MCF 10A (cell line): Measurements from ENCODE around the gene RABGAP1. TPM values are rescaled to one million over a fixed set of nuclear protein-coding genes. Genes with fewer than 3 reads are reported as not detected.

Source experiments
- BruUV-seq: library from RNA; stranded (reverse); fragments of 400-500 nt; replicated peaks from 2 replicates; lab custom pipeline; 2021; lab: Mats Ljungman, UMichigan
- CTCF ChIA-PET: fragments of 300-600 bp; sonication (Branson Sonifier 250); formaldehyde crosslinking; extraction: SDS; loops from one replicate; lab custom pipeline; 2021; ENCODE audit warnings: antibody characterized with exemption, inconsistent platforms; lab: Yijun Ruan, JAX
- POLR2A ChIA-PET: fragments of 300-600, 350-650 bp; sonication (Branson Sonifier 250); formaldehyde crosslinking; extraction: SDS; loops from one replicate; lab custom pipeline; 2020; ENCODE audit warnings: antibody characterized with exemption, inconsistent platforms; lab: Yijun Ruan, JAX
- DNase-seq: peaks from one replicate; pipeline ENCODE4 v3.0.0-alpha.2; 2018; ENCODE audit not compliant: unreplicated experiment
- H3K27ac Mint-ChIP-seq: one replicate; pipeline ENCODE4 v1.8.0; 2022; ENCODE audit warnings: mild to moderate bottlenecking, low read depth, mixed read lengths; ENCODE audit not compliant: unreplicated experiment
- H3K27me3 Mint-ChIP-seq: one replicate; pipeline ENCODE4 v1.8.0; 2022; ENCODE audit warnings: mixed read lengths; ENCODE audit not compliant: insufficient read depth, unreplicated experiment
- H3K36me3 Mint-ChIP-seq: one replicate; pipeline ENCODE4 v1.8.0; 2022; ENCODE audit warnings: mild to moderate bottlenecking, moderate library complexity, mixed read lengths; ENCODE audit not compliant: insufficient read depth, unreplicated experiment
- H3K4me1 Mint-ChIP-seq: one replicate; pipeline ENCODE4 v1.8.0; 2022; ENCODE audit warnings: mixed read lengths; ENCODE audit not compliant: insufficient read depth, unreplicated experiment
- H3K4me3 Mint-ChIP-seq: one replicate; pipeline ENCODE4 v1.8.0; 2022; ENCODE audit warnings: mild to moderate bottlenecking, moderate library complexity, mixed read lengths; ENCODE audit not compliant: unreplicated experiment
- H3K9me3 Mint-ChIP-seq: one replicate; pipeline ENCODE4 v1.8.0; 2022; ENCODE audit warnings: mixed read lengths; ENCODE audit not compliant: unreplicated experiment
- CTCF ChIP-seq: fragments of 200-600 bp; IDR thresholded peaks from one replicate; pipeline ENCODE4 v1.8.0; 2022; ENCODE audit warnings: antibody characterized with exemption, mild to moderate bottlenecking; ENCODE audit not compliant: unreplicated experiment
- intact Hi-C: fragments of 100-400 bp; cut with micrococcal nuclease; formaldehyde crosslinking; loops from 2 replicates; pipeline ENCODE4 v1.14.1; 2022
- total RNA-seq: library from RNA; stranded (reverse); gene quantifications from 2 replicates; pipeline ENCODE4 v1.2.3, GENCODE V29; 2022

RABGAP1 gene
- total RNA-seq, 1 experiment from 2014 or later: 43.1 TPM

- Mint-ChIP-seq H3K27me3 (no peaks in the 10 kb centered on the region), H3K9me3 (peaks cover 7% of the 10 kb centered on the region), H3K4me3 (no peak overlapping the region), H3K27ac (no peak overlapping the region), H3K4me1 (peaks cover 24% of the 10 kb centered on the region), H3K36me3 (peaks cover 25% of the 10 kb centered on the region)
- POLR2A ChIA-PET: interaction anchor here (1.0 kb wide), 1 partner anchor 9 kb away, joined by 4 read pairs; no protein-coding TSS in a partner anchor
- intact Hi-C loops: no loop called here
- BruUV-seq: no TSS peak
- CTCF ChIA-PET: no interaction called here
- TF ChIP-seq CTCF: no peak
- no peak for DNase-seq
Measured at GRCh38 chr9:123062351-123063176, 121.7 kb downstream of the RABGAP1 start.

GRCh38 chr9:123063177-123063598, 122.4 kb downstream of the RABGAP1 start:
- H3K27ac Mint-ChIP-seq: no peak overlapping the region
- peaks cover 26% of the 10 kb centered on the region for H3K4me1 Mint-ChIP-seq
- H3K9me3 Mint-ChIP-seq: peaks cover 7% of the 10 kb centered on the region
- no peak for DNase-seq
- H3K4me3 Mint-ChIP-seq: no peak overlapping the region
- no TSS peak for BruUV-seq
- TF ChIP-seq CTCF: no peak
- CTCF ChIA-PET: interaction anchor here (0.9 kb wide), 1 partner anchor 19 kb away, joined by 4 read pairs; no protein-coding TSS in a partner anchor
- intact Hi-C loops: no loop called here
- no peaks in the 10 kb centered on the region for H3K27me3 Mint-ChIP-seq
- H3K36me3 Mint-ChIP-seq: peaks cover 27% of the 10 kb centered on the region
- POLR2A ChIA-PET: interaction anchor here (1.0 kb wide), 1 partner anchor 10 kb away, joined by 4 read pairs; no protein-coding TSS in a partner anchor

GRCh38 chr9:123063896-123064295, 123.1 kb downstream of the RABGAP1 start:
- no peak for TF ChIP-seq CTCF
- DNase-seq: no peak
- no TSS peak for BruUV-seq
- no peaks in the 10 kb centered on the region for H3K27me3 Mint-ChIP-seq
- H3K4me1 Mint-ChIP-seq: peaks cover 28% of the 10 kb centered on the region
- peaks cover 7% of the 10 kb centered on the region for H3K9me3 Mint-ChIP-seq
- intact Hi-C loops: no loop called here
- H3K36me3 Mint-ChIP-seq: peaks cover 27% of the 10 kb centered on the region
- no peak overlapping the region for H3K4me3 Mint-ChIP-seq
- H3K27ac Mint-ChIP-seq: peak overlapping the region; percentile 13
- ChIA-PET POLR2A (interaction anchor here (0.7 to 1.2 kb wide), 3 partner anchors 11 to 681 kb away, joined by 3 to 4 read pairs (median 4); no protein-coding TSS in a partner anchor), CTCF (interaction anchor here (0.6 to 0.9 kb wide), 3 partner anchors 18 to 301 kb away, joined by 3 to 4 read pairs (median 3); no protein-coding TSS in a partner anchor)

GRCh38 chr9:123064716-123065115, 123.9 kb downstream of the RABGAP1 start:
- CTCF ChIA-PET: no interaction called here
- Mint-ChIP-seq H3K9me3 (peaks cover 7% of the 10 kb centered on the region), H3K4me1 (peaks cover 33% of the 10 kb centered on the region)

More at GRCh38 chr9:123064716-123065115, 123.9 kb downstream of the RABGAP1 start:
- no peak overlapping the region for H3K27ac Mint-ChIP-seq
- TF ChIP-seq CTCF: no peak
- no peak overlapping the region for H3K4me3 Mint-ChIP-seq
- no TSS peak for BruUV-seq
- no peak for DNase-seq
- POLR2A ChIA-PET: interaction anchor here (1.0 to 1.2 kb wide), 2 partner anchors 15 to 160 kb away, joined by 3 to 4 read pairs; no protein-coding TSS in a partner anchor
- intact Hi-C loops: no loop called here
- H3K36me3 Mint-ChIP-seq: peaks cover 33% of the 10 kb centered on the region
- no peaks in the 10 kb centered on the region for H3K27me3 Mint-ChIP-seq
